IMR-90 (cell line): Measurements from ENCODE around the gene C2. TPM values are rescaled to one million over a fixed set of nuclear protein-coding genes. Genes with fewer than 3 reads are reported as not detected.

Experiments used
- ATAC-seq: fragments of 200-7000 bp; cut with Tn5 transposase; 2 replicates; pipeline ENCODE4 v1.9.1; 2020; ENCODE audit warnings: low read depth, mild to moderate bottlenecking, moderate library complexity
- BruUV-seq: library from RNA; stranded (reverse); fragments of 400-500 nt; replicated peaks from 2 replicates; lab custom pipeline; 2021; lab: Mats Ljungman, UMichigan
- CTCF ChIA-PET: fragments of 300-600 bp; formaldehyde crosslinking; extraction: SDS; loops from one replicate; lab custom pipeline; 2021; ENCODE audit warnings: antibody characterized with exemption; lab: Yijun Ruan, JAX
- POLR2A ChIA-PET: fragments of 300-600 bp; sonication (Branson Sonifier 250); formaldehyde crosslinking; loops from one replicate; lab custom pipeline; 2022; ENCODE audit warnings: antibody characterized with exemption; ENCODE audit not compliant: unreplicated experiment; lab: Charles Lee
- DNase-seq: peaks from one replicate; pipeline ENCODE4 v3.0.0; 2013
- H2AFZ ChIP-seq: replicated peaks from 2 replicates; pipeline ENCODE3; 2013; ENCODE audit warnings: low read length, mild to moderate bottlenecking; ENCODE audit not compliant: poor library complexity
- H2AK5ac ChIP-seq: 2 replicates; pipeline ENCODE4 v1.6.1; 2013; ENCODE audit warnings: low read depth, low read length, inconsistent platforms
- H2AK9ac ChIP-seq: replicated peaks from 2 replicates; pipeline ENCODE3; 2013; ENCODE audit warnings: mild to moderate bottlenecking, low read depth, low read length, moderate library complexity; ENCODE audit not compliant: poor library complexity
- H2BK120ac ChIP-seq: 2 replicates; pipeline ENCODE4 v1.6.1; 2013; ENCODE audit warnings: low read depth, low read length, inconsistent platforms
- H2BK15ac ChIP-seq: 3 replicates; pipeline ENCODE4 v1.6.1; 2013; ENCODE audit warnings: low read depth, low read length, inconsistent platforms
- H2BK20ac ChIP-seq: 2 replicates; pipeline ENCODE4 v1.6.1; 2013; ENCODE audit warnings: low read depth, mild to moderate bottlenecking, inconsistent platforms, low read length, moderate library complexity
- H2BK5ac ChIP-seq: 2 replicates; pipeline ENCODE4 v1.6.1; 2013; ENCODE audit warnings: mild to moderate bottlenecking, low read depth, low read length, inconsistent platforms; ENCODE audit not compliant: poor library complexity, severe bottlenecking
- H3K14ac ChIP-seq: replicated peaks from 2 replicates; pipeline ENCODE4 v1.6.1; 2013; ENCODE audit warnings: low read depth, low read length, inconsistent platforms
- H3K18ac ChIP-seq: 2 replicates; pipeline ENCODE4 v1.6.1; 2013; ENCODE audit warnings: low read depth, low read length, control low read depth
- H3K23ac ChIP-seq: 2 replicates; pipeline ENCODE4 v1.6.1; 2013; ENCODE audit warnings: low read depth, low read length, inconsistent platforms
- H3K27ac ChIP-seq: 2 replicates; pipeline ENCODE4 v1.5.1; 2013; ENCODE audit warnings: mild to moderate bottlenecking, control low read depth, low read length; ENCODE audit not compliant: insufficient read depth
- H3K27me3 ChIP-seq: 2 replicates; pipeline ENCODE4 v1.6.1; 2013; ENCODE audit warnings: low read length; ENCODE audit not compliant: control insufficient read depth, insufficient read depth
- H3K36me3 ChIP-seq: 2 replicates; pipeline ENCODE4 v1.6.1; 2013; ENCODE audit warnings: low read length, mixed read lengths; ENCODE audit not compliant: control insufficient read depth, insufficient read depth
- H3K4ac ChIP-seq: 2 replicates; pipeline ENCODE4 v1.6.1; 2013; ENCODE audit warnings: low read depth, low read length, inconsistent platforms
- H3K4me1 ChIP-seq: 2 replicates; pipeline ENCODE4 v1.6.1; 2013; ENCODE audit warnings: low read length, mixed read lengths; ENCODE audit not compliant: control insufficient read depth, insufficient read depth
- H3K4me2 ChIP-seq: 2 replicates; pipeline ENCODE4 v1.6.1; 2013; ENCODE audit warnings: low read depth, mild to moderate bottlenecking, control low read depth, low read length, moderate library complexity
- H3K4me3 ChIP-seq: 2 replicates; pipeline ENCODE4 v1.5.1; 2013; ENCODE audit warnings: low read depth, mild to moderate bottlenecking, control low read depth, low read length, moderate library complexity; ENCODE audit not compliant: insufficient read depth
- H3K56ac ChIP-seq: 2 replicates; pipeline ENCODE4 v1.6.1; 2013; ENCODE audit warnings: low read length, inconsistent platforms; ENCODE audit not compliant: insufficient read depth; ENCODE audit errors: extremely low read depth
- H3K79me1 ChIP-seq, 2 experiments: 2 replicates each; pipeline ENCODE4 v1.6.1; 2013; ENCODE audit warnings: low read length in 2 of 2, inconsistent platforms in 1 of 2, low read depth in 1 of 2
- H3K9ac ChIP-seq: 2 replicates; pipeline ENCODE4 v1.6.1; 2013; ENCODE audit warnings: low read depth, low read length, control low read depth
- H3K9me1 ChIP-seq: 2 replicates; pipeline ENCODE4 v1.6.1; 2013; ENCODE audit warnings: low read length, inconsistent platforms; ENCODE audit not compliant: insufficient read depth
- H3K9me3 ChIP-seq: 2 replicates; pipeline ENCODE4 v1.6.1; 2013; ENCODE audit warnings: low read length; ENCODE audit not compliant: control insufficient read depth, insufficient read depth
- H4K20me1 ChIP-seq: 2 replicates; pipeline ENCODE4 v1.6.1; 2013; ENCODE audit warnings: low read length, inconsistent platforms; ENCODE audit not compliant: insufficient read depth
- H4K5ac ChIP-seq: 2 replicates; pipeline ENCODE4 v1.6.1; 2013; ENCODE audit warnings: mild to moderate bottlenecking, low read depth, low read length, control low read depth
- H4K8ac ChIP-seq, 2 experiments: 2 replicates each; pipeline ENCODE4 v1.6.1; 2013; ENCODE audit warnings: low read depth in 2 of 2, low read length in 2 of 2, control low read depth in 1 of 2, inconsistent platforms in 1 of 2
- H4K91ac ChIP-seq: 2 replicates; pipeline ENCODE4 v1.6.1; 2013; ENCODE audit warnings: low read depth, low read length, inconsistent platforms; ENCODE audit not compliant: insufficient read depth
- BHLHE40 ChIP-seq: fragments of 150-350 bp; IDR thresholded peaks from 2 replicates; pipeline ENCODE4 v1.6.1; 2016; ENCODE audit warnings: mild to moderate bottlenecking, low read depth, low read length
- CEBPB ChIP-seq: IDR thresholded peaks from 2 replicates; pipeline ENCODE4 v1.6.1; 2012; ENCODE audit warnings: low read depth, low read length, improper control_type of control experiment
- CHD1 ChIP-seq: IDR thresholded peaks from 2 replicates; pipeline ENCODE4 v1.6.1; 2012; ENCODE audit warnings: low read depth, low read length, improper control_type of control experiment
- CTCF ChIP-seq: conservative IDR thresholded peaks from 2 replicates; pipeline ENCODE4 v1.5.1; 2012; ENCODE audit warnings: mild to moderate bottlenecking, low read depth, low read length, improper control_type of control experiment
- ELK1 ChIP-seq: fragments of 150-350 bp; IDR thresholded peaks from 2 replicates; pipeline ENCODE4 v1.6.1; 2016; ENCODE audit warnings: low read depth, mild to moderate bottlenecking, low read length, moderate library complexity, borderline replicate concordance
- FOS ChIP-seq: fragments of 150-350 bp; IDR thresholded peaks from 2 replicates; pipeline ENCODE4 v1.6.1; 2016; ENCODE audit warnings: low read depth, low read length
- MAFK ChIP-seq: IDR thresholded peaks from 2 replicates; pipeline ENCODE4 v1.6.1; 2012; ENCODE audit warnings: low read depth, low read length, improper control_type of control experiment
- MAZ ChIP-seq: IDR thresholded peaks from 2 replicates; pipeline ENCODE4 v1.6.1; 2012; ENCODE audit warnings: low read depth, mild to moderate bottlenecking, low read length, improper control_type of control experiment, moderate library complexity, borderline replicate concordance
- MXI1 ChIP-seq: IDR thresholded peaks from 2 replicates; pipeline ENCODE4 v1.6.1; 2012; ENCODE audit warnings: low read depth, mild to moderate bottlenecking, low read length, moderate library complexity, borderline replicate concordance
- NFE2L2 ChIP-seq: fragments of 150-350 bp; IDR thresholded peaks from 2 replicates; pipeline ENCODE4 v1.6.1; 2016; ENCODE audit warnings: low read depth, mild to moderate bottlenecking, low read length
- POLR2A ChIP-seq: IDR thresholded peaks from 2 replicates; pipeline ENCODE4 v1.6.1; 2012; ENCODE audit warnings: mild to moderate bottlenecking, low read depth, low read length
- RAD21 ChIP-seq: IDR thresholded peaks from 2 replicates; pipeline ENCODE4 v1.6.1; 2012; ENCODE audit warnings: low read length, improper control_type of control experiment
- RCOR1 ChIP-seq: IDR thresholded peaks from 2 replicates; pipeline ENCODE4 v1.6.1; 2012; ENCODE audit warnings: mild to moderate bottlenecking, low read length, improper control_type of control experiment; ENCODE audit not compliant: insufficient replicate concordance
- RFX5 ChIP-seq: IDR thresholded peaks from 2 replicates; pipeline ENCODE4 v1.8.0; 2012; ENCODE audit warnings: low read depth, mild to moderate bottlenecking, low read length, moderate library complexity
- SMC3 ChIP-seq: fragments of 150-350 bp; IDR thresholded peaks from 2 replicates; pipeline ENCODE4 v1.6.1; 2016; ENCODE audit warnings: low read depth, mild to moderate bottlenecking, antibody characterized with exemption, low read length, moderate library complexity
- USF2 ChIP-seq: fragments of 150-350 bp; IDR thresholded peaks from 2 replicates; pipeline ENCODE4 v1.6.1; 2017; ENCODE audit warnings: mild to moderate bottlenecking, antibody characterized with exemption, low read length, low read depth
- WGBS, 2 experiments: methylation state at CpG; one replicate each; pipeline versions ENCODE4 v1.1.5 to v1.1.7; 2013; ENCODE audit warnings: missing lambda C conversion rate in 2 of 2; ENCODE audit not compliant: insufficient read length in 1 of 2; ENCODE audit errors: extremely low coverage in 2 of 2; 5-methylcytosine and 5-hydroxymethylcytosine counted together
- dilution Hi-C: fragments of 300-500 bp; cut with HindIII; formaldehyde crosslinking; loops from one replicate; pipeline ENCODE4 v1.14.3; 2018; ENCODE audit warnings: low sequenced_read_pairs; ENCODE audit not compliant: unreplicated experiment
- in situ Hi-C: fragments of 300-500 bp; cut with MboI; formaldehyde crosslinking; loops from 3 replicates; pipeline ENCODE4 v1.14.3; 2019; ENCODE audit warnings: low sequenced_read_pairs, inconsistent platforms, mixed read lengths
- intact Hi-C: fragments of 100-400 bp; cut with micrococcal nuclease; formaldehyde crosslinking; loops from 2 replicates; pipeline ENCODE4 v1.10.0; 2022
- polyA plus RNA-seq, 3 experiments: library from polyadenylated mRNA; depleted of rRNA; stranded (reverse); fragments of >200 nt; gene quantifications; 2 replicates each; pipeline ENCODE4 v1.2.3, GENCODE V29; 2012; ENCODE audit warnings: low replicate concordance in 1 of 3
- total RNA-seq: library from RNA; depleted of rRNA; stranded (reverse); fragments of >200 nt; gene quantifications from 2 replicates; pipeline ENCODE4 v1.2.3, GENCODE V29; 2012

The C2 gene
- total and polyA plus RNA-seq, 2 of the 4 experiments (the other 2 are of a cell fraction): 0.18 to 0.19 TPM

- H3K23ac ChIP-seq: no peak overlapping the region
- H2BK5ac ChIP-seq: no peak overlapping the region
- H4K20me1 ChIP-seq: no peaks in the 10 kb centered on the region
- no peaks in the 10 kb centered on the region for H3K79me1 ChIP-seq
- TF ChIP-seq MXI1 (no peak), CTCF (no peak), CEBPB (no peak), RFX5 (no peak), SMC3 (no peak), BHLHE40 (no peak), FOS (no peak), CHD1 (no peak), RAD21 (no peak), ELK1 (no peak), USF2 (no peak), RCOR1 (no peak), MAZ (no peak), MAFK (no peak), POLR2A (no peak), NFE2L2 (no peak)
- no peak overlapping the region for H3K27ac ChIP-seq
- H3K9me1 ChIP-seq: no peaks in the 10 kb centered on the region
- H4K5ac ChIP-seq: no peak overlapping the region
- no peaks in the 10 kb centered on the region for H3K9me3 ChIP-seq
- H3K18ac ChIP-seq: no peak overlapping the region
- ATAC-seq (no peak), DNase-seq (no peak)
- no peak overlapping the region for H3K4me2 ChIP-seq
- ChIA-PET CTCF (no interaction called here), POLR2A (no interaction called here)
- H2AK5ac ChIP-seq: no peak overlapping the region
- dilution Hi-C loops: no loop called here
- WGBS, 2 experiments: 85% methylated on average over 12 of the region's 19 CpGs; no CpG with 5 or more reads in 1 of the 2 experiments
- no peak overlapping the region for H2BK15ac ChIP-seq
- no peak overlapping the region for H2AK9ac ChIP-seq
- peaks cover 8% of the 10 kb centered on the region for H3K27me3 ChIP-seq
- no peak overlapping the region for H3K9ac ChIP-seq
- no peak overlapping the region for H3K4ac ChIP-seq
- no peaks in the 10 kb centered on the region for H3K4me1 ChIP-seq
- no peak overlapping the region for H2BK20ac ChIP-seq
- intact Hi-C loops: no loop called here
- H3K4me3 ChIP-seq: no peak overlapping the region
- H4K91ac ChIP-seq: no peak overlapping the region
- in situ Hi-C loops: no loop called here
- no peak overlapping the region for H2BK120ac ChIP-seq
- H3K36me3 ChIP-seq: no peaks in the 10 kb centered on the region
- H2AFZ ChIP-seq: no peak overlapping the region
- no peak overlapping the region for H4K8ac ChIP-seq
- no peak overlapping the region for H3K14ac ChIP-seq
- no peak overlapping the region for H3K56ac ChIP-seq
- no TSS peak for BruUV-seq
These were observed 6.0 kb downstream of the C2 start for GRCh38 chr6:31933537-31933936.
